Caco-2 (cell line): ENCODE results near the gene NYAP2. TPM values are rescaled to one million over a fixed set of nuclear protein-coding genes. Genes with fewer than 3 reads are reported as not detected.

Experiments
- BruUV-seq: library from RNA; stranded (reverse); fragments of 400-500 nt; replicated peaks from 2 replicates; lab custom pipeline; 2021; lab: Mats Ljungman, UMichigan
- CTCF ChIA-PET: fragments of 300-600 bp; sonication (Branson Sonifier 250); formaldehyde crosslinking; loops from one replicate; lab custom pipeline; 2022; ENCODE audit warnings: antibody characterized with exemption; lab: Charles Lee
- POLR2A ChIA-PET: fragments of 300-600 bp; sonication (Branson Sonifier 250); formaldehyde crosslinking; loops from one replicate; lab custom pipeline; 2022; ENCODE audit warnings: antibody characterized with exemption; lab: Charles Lee
- DNase-seq, 2 experiments: peaks; one replicate each; pipeline versions ENCODE4 v3.0.0 to v3.0.0-alpha.2; 2020 to 2022
- H3K27me3 ChIP-seq: replicated peaks from 2 replicates; pipeline ENCODE4 v1.6.0; 2011; ENCODE audit warnings: low read length; ENCODE audit not compliant: control insufficient read depth, insufficient read depth
- H3K36me3 ChIP-seq: 2 replicates; pipeline ENCODE4 v1.5.1; 2011; ENCODE audit warnings: low read length; ENCODE audit not compliant: control insufficient read depth, insufficient read depth
- H3K4me1 ChIP-seq: fragments of 250-450 bp; sonication (Bioruptor Pico); 2 replicates; pipeline ENCODE4 v1.5.1; 2020; ENCODE audit warnings: mild to moderate bottlenecking
- H3K4me3 ChIP-seq: 2 replicates; pipeline ENCODE4 v1.5.1; 2011; ENCODE audit warnings: low read depth, mild to moderate bottlenecking, control low read depth, low read length
- H3K9me3 ChIP-seq: fragments of 250-450 bp; sonication (Bioruptor Pico); 2 replicates; pipeline ENCODE4 v1.5.1; 2020; ENCODE audit warnings: mild to moderate bottlenecking, moderate library complexity
- H3K27ac Mint-ChIP-seq: one replicate; pipeline ENCODE4 v1.8.0; 2022; ENCODE audit warnings: mixed read lengths; ENCODE audit not compliant: unreplicated experiment
- H3K27me3 Mint-ChIP-seq: one replicate; pipeline ENCODE4 v1.8.0; 2022; ENCODE audit warnings: mixed read lengths; ENCODE audit not compliant: insufficient read depth, unreplicated experiment
- H3K36me3 Mint-ChIP-seq: one replicate; pipeline ENCODE4 v1.8.0; 2022; ENCODE audit warnings: mild to moderate bottlenecking, mixed read lengths; ENCODE audit not compliant: insufficient read depth, unreplicated experiment
- H3K4me1 Mint-ChIP-seq: one replicate; pipeline ENCODE4 v1.8.0; 2022; ENCODE audit warnings: low read depth, mixed read lengths; ENCODE audit not compliant: unreplicated experiment
- H3K4me3 Mint-ChIP-seq: one replicate; pipeline ENCODE4 v1.8.0; 2022; ENCODE audit warnings: mild to moderate bottlenecking, moderate library complexity, mixed read lengths; ENCODE audit not compliant: unreplicated experiment
- H3K9me3 Mint-ChIP-seq: one replicate; pipeline ENCODE4 v1.8.0; 2022; ENCODE audit warnings: mixed read lengths; ENCODE audit not compliant: unreplicated experiment
- intact Hi-C: fragments of 100-400 bp; cut with micrococcal nuclease; formaldehyde crosslinking; loops from one replicate; pipeline ENCODE4 v1.10.0; 2022; ENCODE audit not compliant: unreplicated experiment
- total RNA-seq: library from RNA; stranded (reverse); gene quantifications from 2 replicates; pipeline ENCODE4 v1.2.3, GENCODE V29; 2022
- TF ChIP-seq, protein P1 (sequence below), 2 experiments: fragments of 200-600 bp in 1 of 2; IDR thresholded peaks; 1 replicate in 1 of 2; 2 replicates in 1 of 2; pipeline versions ENCODE4 v1.5.1 to v1.8.0; 2011 to 2022; ENCODE audit warnings: antibody characterized with exemption in 1 of 2, control low read depth in 1 of 2, inconsistent platforms in 1 of 2, low read depth in 1 of 2, low read length in 1 of 2, mild to moderate bottlenecking in 1 of 2, moderate library complexity in 1 of 2; ENCODE audit not compliant: insufficient read depth in 1 of 2, severe bottlenecking in 1 of 2, unreplicated experiment in 1 of 2

Gene NYAP2
- total RNA-seq, 1 experiment from 2014 or later = 0.11 TPM

DNA sequence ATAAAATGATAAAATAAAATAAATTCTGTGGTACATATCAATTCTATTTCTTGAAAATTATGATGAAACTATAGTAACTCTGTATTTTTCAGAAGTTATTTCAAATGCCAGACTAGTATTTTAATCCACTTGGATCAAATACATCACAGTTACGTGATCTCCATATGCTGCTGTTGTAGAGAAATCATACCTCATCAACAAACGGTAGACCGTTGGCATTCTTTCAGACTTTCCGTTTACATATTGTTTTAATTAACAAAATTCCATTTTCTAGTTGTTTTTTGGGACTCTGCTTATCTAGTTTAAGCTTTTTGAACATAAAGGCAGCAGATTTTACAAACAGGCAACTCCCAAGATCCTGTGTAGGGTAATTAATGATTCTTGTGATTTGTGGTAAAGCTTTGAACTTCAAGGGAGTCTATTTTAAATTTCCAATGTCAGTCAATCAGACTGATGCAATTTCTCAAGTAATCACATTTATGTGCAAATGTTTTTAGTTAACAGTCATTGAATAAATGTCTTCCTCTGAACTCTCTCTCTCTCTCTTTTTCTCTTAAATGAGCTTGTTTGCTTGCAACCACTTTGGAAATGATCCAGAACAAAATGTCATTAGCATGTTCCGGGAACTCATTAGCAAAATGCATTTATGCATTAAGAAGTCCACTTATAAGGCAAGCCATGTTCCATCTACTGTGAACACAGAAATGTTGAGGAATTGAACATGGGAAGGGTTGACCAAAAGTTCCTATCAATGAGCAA, 31.8 kb downstream of the NYAP2 start:
- Histone ChIP-seq H3K9me3 (no peaks in the 10 kb centered on the region), H3K36me3 (no peaks in the 10 kb centered on the region), H3K27me3 (no peaks in the 10 kb centered on the region), H3K4me3 (no peak overlapping the region), H3K4me1 (no peaks in the 10 kb centered on the region)
- POLR2A ChIA-PET = no interaction called here
- BruUV-seq = no TSS peak
- intact Hi-C loops = no loop called here
- Mint-ChIP-seq H3K27me3 (peaks cover 7% of the 10 kb centered on the region), H3K4me1 (no peaks in the 10 kb centered on the region), H3K36me3 (no peaks in the 10 kb centered on the region), H3K4me3 (no peak overlapping the region), H3K27ac (no peak overlapping the region), H3K9me3 (no peaks in the 10 kb centered on the region)
- TF ChIP-seq, protein P1, sequence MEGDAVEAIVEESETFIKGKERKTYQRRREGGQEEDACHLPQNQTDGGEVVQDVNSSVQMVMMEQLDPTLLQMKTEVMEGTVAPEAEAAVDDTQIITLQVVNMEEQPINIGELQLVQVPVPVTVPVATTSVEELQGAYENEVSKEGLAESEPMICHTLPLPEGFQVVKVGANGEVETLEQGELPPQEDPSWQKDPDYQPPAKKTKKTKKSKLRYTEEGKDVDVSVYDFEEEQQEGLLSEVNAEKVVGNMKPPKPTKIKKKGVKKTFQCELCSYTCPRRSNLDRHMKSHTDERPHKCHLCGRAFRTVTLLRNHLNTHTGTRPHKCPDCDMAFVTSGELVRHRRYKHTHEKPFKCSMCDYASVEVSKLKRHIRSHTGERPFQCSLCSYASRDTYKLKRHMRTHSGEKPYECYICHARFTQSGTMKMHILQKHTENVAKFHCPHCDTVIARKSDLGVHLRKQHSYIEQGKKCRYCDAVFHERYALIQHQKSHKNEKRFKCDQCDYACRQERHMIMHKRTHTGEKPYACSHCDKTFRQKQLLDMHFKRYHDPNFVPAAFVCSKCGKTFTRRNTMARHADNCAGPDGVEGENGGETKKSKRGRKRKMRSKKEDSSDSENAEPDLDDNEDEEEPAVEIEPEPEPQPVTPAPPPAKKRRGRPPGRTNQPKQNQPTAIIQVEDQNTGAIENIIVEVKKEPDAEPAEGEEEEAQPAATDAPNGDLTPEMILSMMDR (IDR thresholded peaks at IDR 0.05; ENCODE audit: insufficient read depth in 1 of 2, low read depth in 1 of 2, low read length in 1 of 2, severe bottlenecking in 1 of 2, unreplicated experiment in 1 of 2) = no peak
- DNase-seq = no peak
- CTCF ChIA-PET = no interaction called here

DNA sequence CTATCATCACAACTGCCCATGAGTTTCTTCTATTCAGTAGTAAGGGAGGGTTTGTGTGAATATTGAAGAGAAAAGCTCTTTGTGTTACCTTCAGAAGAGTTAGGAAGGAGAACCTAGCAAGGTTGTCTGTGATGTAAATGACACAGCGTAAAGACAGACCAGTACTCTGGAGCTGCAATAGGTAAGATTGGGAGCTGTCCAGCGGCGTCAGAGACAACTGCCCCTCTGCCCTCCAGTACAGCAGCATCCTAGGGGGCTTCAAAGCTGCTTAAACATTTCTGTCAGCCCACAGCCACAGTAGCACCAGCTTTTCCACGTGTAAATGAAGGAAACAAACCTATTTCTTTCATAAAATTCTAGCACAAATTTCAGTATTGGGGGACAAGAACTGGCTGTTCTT, 34.5 kb downstream of the NYAP2 start:
- TF ChIP-seq, protein P1 (IDR thresholded peaks at IDR 0.05; ENCODE audit: insufficient read depth in 1 of 2, low read depth in 1 of 2, low read length in 1 of 2, severe bottlenecking in 1 of 2, unreplicated experiment in 1 of 2) = no peak
- Histone ChIP-seq H3K4me3 (no peak overlapping the region), H3K36me3 (no peaks in the 10 kb centered on the region), H3K4me1 (no peaks in the 10 kb centered on the region), H3K27me3 (no peaks in the 10 kb centered on the region), H3K9me3 (no peaks in the 10 kb centered on the region)
- no TSS peak for BruUV-seq
- DNase-seq = no peak
- peaks cover 9% of the 10 kb centered on the region for H3K27me3 Mint-ChIP-seq
- no peak overlapping the region for H3K27ac Mint-ChIP-seq
- no peaks in the 10 kb centered on the region for H3K4me1 Mint-ChIP-seq
- no peaks in the 10 kb centered on the region for H3K36me3 Mint-ChIP-seq
- no peak overlapping the region for H3K4me3 Mint-ChIP-seq
- intact Hi-C loops = no loop called here
- ChIA-PET POLR2A (no interaction called here), CTCF (no interaction called here)
- no peaks in the 10 kb centered on the region for H3K9me3 Mint-ChIP-seq

DNA sequence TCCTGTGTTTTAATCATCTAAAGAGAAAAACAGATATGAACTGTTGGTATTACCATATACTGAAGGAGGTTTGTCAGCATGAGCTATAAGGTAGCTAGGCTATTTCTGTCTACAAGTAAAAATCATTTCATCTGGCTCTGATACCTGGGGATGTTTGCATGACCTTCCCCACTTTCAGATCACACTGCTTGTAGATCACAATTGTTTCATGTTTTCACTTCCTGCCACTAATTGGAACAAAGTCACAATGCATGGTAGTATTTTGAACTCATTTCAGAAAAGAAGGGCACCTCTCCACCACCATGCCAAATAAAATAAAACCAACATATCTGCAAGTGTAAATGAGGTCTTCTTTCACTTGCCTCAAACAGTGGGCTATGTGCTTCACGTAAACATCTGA, 37.8 kb downstream of the NYAP2 start:
- Histone ChIP-seq H3K27me3 (no peaks in the 10 kb centered on the region), H3K4me1 (no peaks in the 10 kb centered on the region), H3K9me3 (no peaks in the 10 kb centered on the region), H3K36me3 (no peaks in the 10 kb centered on the region), H3K4me3 (no peak overlapping the region)
- ChIA-PET CTCF (no interaction called here), POLR2A (no interaction called here)
- no TSS peak for BruUV-seq
- DNase-seq = no peak
- no peaks in the 10 kb centered on the region for H3K36me3 Mint-ChIP-seq
- intact Hi-C loops = no loop called here
- H3K4me3 Mint-ChIP-seq = no peak overlapping the region
- no peak overlapping the region for H3K27ac Mint-ChIP-seq
- TF ChIP-seq, protein P1 (IDR thresholded peaks at IDR 0.05; ENCODE audit: insufficient read depth in 1 of 2, low read depth in 1 of 2, low read length in 1 of 2, severe bottlenecking in 1 of 2, unreplicated experiment in 1 of 2) = no peak
- peaks cover 7% of the 10 kb centered on the region for H3K27me3 Mint-ChIP-seq
- no peaks in the 10 kb centered on the region for H3K4me1 Mint-ChIP-seq
- no peaks in the 10 kb centered on the region for H3K9me3 Mint-ChIP-seq
